GF-D8 (cell line): Measurements from ENCODE around the gene FBXO28.
A peak's percentile ranks its signal among the peaks of the same experiment; 100 is the strongest.

Experiments
- DNase-seq: peaks from one replicate; lab custom pipeline; 2025; lab: John Stamatoyannopoulos, UW

Gene FBXO28

GRCh38 chr1:224157316-224157715, 43.4 kb downstream of the FBXO28 start:
- no peak for DNase-seq

GRCh38 chr1:224159541-224159940, 45.6 kb downstream of the FBXO28 start:
- no peak for DNase-seq

GRCh38 chr1:224160171-224160682, 46.3 kb downstream of the FBXO28 start:
- DNase-seq = no peak

- DNase-seq = no peak
Measured at GRCh38 chr1:224162768-224163167, 48.9 kb downstream of the FBXO28 start.

- DNase-seq = no peak
Measured at GRCh38 chr1:224163311-224163710, 49.4 kb downstream of the FBXO28 start.

GRCh38 chr1:224168859-224169380, 55.0 kb downstream of the FBXO28 start:
- DNase-seq = peak; percentile 81

GRCh38 chr1:224169718-224170270, 55.9 kb downstream of the FBXO28 start:
- DNase-seq = no peak

GRCh38 chr1:224170343-224170742, 56.4 kb downstream of the FBXO28 start:
- DNase-seq = no peak

- DNase-seq = no peak
Measured at GRCh38 chr1:224170748-224171478, 57.0 kb downstream of the FBXO28 start.

GRCh38 chr1:224172229-224172628, 58.3 kb downstream of the FBXO28 start:
- no peak for DNase-seq

GRCh38 chr1:224173523-224173922, 59.6 kb downstream of the FBXO28 start:
- no peak for DNase-seq

- DNase-seq = no peak
Measured at GRCh38 chr1:224175617-224176016, 61.7 kb downstream of the FBXO28 start.

- DNase-seq = no peak
Measured at GRCh38 chr1:224177356-224177999, 63.6 kb downstream of the FBXO28 start.

- DNase-seq = no peak
Measured at GRCh38 chr1:224178894-224179293, 65.0 kb downstream of the FBXO28 start.

- no peak for DNase-seq
Measured at GRCh38 chr1:224180783-224181452, 67.0 kb downstream of the FBXO28 start.

- DNase-seq = no peak
Measured at GRCh38 chr1:224181453-224181810, 67.5 kb downstream of the FBXO28 start.

- no peak for DNase-seq
Measured at GRCh38 chr1:224182057-224182865, 68.3 kb downstream of the FBXO28 start.

- peak; percentile 68 for DNase-seq
Measured at GRCh38 chr1:224182866-224183590, 69.1 kb downstream of the FBXO28 start, which contains the start of gene DEGS1. TSS of gene DEGS1 (plus strand) at chr1:224183240. CDS start at chr1:224183337, 97 bp downstream.

GRCh38 chr1:224183591-224184312, 69.8 kb downstream of the FBXO28 start:
- peak; percentile 16 for DNase-seq

- no peak for DNase-seq
Measured at GRCh38 chr1:224185208-224185607, 71.3 kb downstream of the FBXO28 start.
